HepG2 (cell line): ENCODE measurements around the gene ANG. TPM values are rescaled to one million over a fixed set of nuclear protein-coding genes. Genes with fewer than 3 reads are reported as not detected.

Experiments used
- CHCHD3 ChIP-seq: sonication (generic); formaldehyde crosslinking; IDR thresholded peaks from 2 replicates; pipeline ENCODE4 v1.8.0; 2022; ENCODE audit warnings: mild to moderate bottlenecking, missing genetic modification reagents, moderate library complexity
- IKZF1 ChIP-seq: fragments of 450-650 bp; IDR thresholded peaks from 2 replicates; pipeline ENCODE4 v1.7.1; 2016
- KDM4B ChIP-seq: sonication (generic); formaldehyde crosslinking; IDR thresholded peaks from 2 replicates; pipeline ENCODE4 v1.4.0; 2020; ENCODE audit warnings: missing genetic modification reagents
- NBN ChIP-seq: fragments of 450-650 bp; conservative IDR thresholded peaks from 2 replicates; pipeline ENCODE4 v1.6.1; 2017
- NCOA5 ChIP-seq: sonication (generic); formaldehyde crosslinking; IDR thresholded peaks from 2 replicates; pipeline ENCODE4 v1.4.0; 2020; ENCODE audit warnings: missing genetic modification reagents
- NCOR1 ChIP-seq: fragments of 200-600 bp; sonication (generic); IDR thresholded peaks from 2 replicates; pipeline ENCODE4 v1.7.0; 2017; ENCODE audit warnings: antibody characterized with exemption, low read length, borderline replicate concordance
- NFKBIZ ChIP-seq: IDR thresholded peaks from 2 replicates; pipeline ENCODE4 v1.6.1; 2018; ENCODE audit warnings: missing genetic modification reagents, missing compliant biosample characterization
- RAD21 ChIP-seq: fragments of 450-650 bp; formaldehyde crosslinking; IDR thresholded peaks from 2 replicates; pipeline ENCODE4 v1.5.0; 2020; ENCODE audit warnings: mild to moderate bottlenecking
- SRY ChIP-seq: sonication (generic); formaldehyde crosslinking; IDR thresholded peaks from 2 replicates; pipeline ENCODE4 v1.8.0; 2022; ENCODE audit warnings: mild to moderate bottlenecking, missing genetic modification reagents
- TOPORS ChIP-seq: sonication (generic); formaldehyde crosslinking; IDR thresholded peaks from 2 replicates; pipeline ENCODE4 v1.8.0; 2023; ENCODE audit warnings: mild to moderate bottlenecking, missing genetic modification reagents
- U2AF1 ChIP-seq: fragments of 200-400 bp; formaldehyde crosslinking; optimal IDR thresholded peaks from 2 replicates; pipeline ENCODE3; 2017; ENCODE audit warnings: mild to moderate bottlenecking, low read depth, low read length
- USF2 ChIP-seq, 2 experiments: sonication (generic) in 1 of 2; formaldehyde crosslinking in 1 of 2; IDR thresholded peaks; 2 replicates each; pipeline versions ENCODE4 v1.5.1 to v1.6.1; 2011 to 2020; ENCODE audit warnings: borderline replicate concordance in 1 of 2, low read depth in 1 of 2, low read length in 1 of 2, mild to moderate bottlenecking in 1 of 2, missing genetic modification reagents in 1 of 2, moderate library complexity in 1 of 2
- ZFX ChIP-seq: sonication (generic); formaldehyde crosslinking; IDR thresholded peaks from 2 replicates; pipeline ENCODE4 v1.4.0; 2020; ENCODE audit warnings: mild to moderate bottlenecking, low read depth, missing genetic modification reagents, moderate library complexity
- ZNF260 ChIP-seq: sonication (generic); formaldehyde crosslinking; IDR thresholded peaks from 2 replicates; pipeline ENCODE4 v1.4.0; 2020; ENCODE audit warnings: missing genetic modification reagents, low read depth, mild to moderate bottlenecking, borderline replicate concordance
- ZNF691 ChIP-seq: sonication (generic); formaldehyde crosslinking; IDR thresholded peaks from 2 replicates; pipeline ENCODE4 v1.4.0; 2020; ENCODE audit warnings: missing genetic modification reagents, low read depth, mild to moderate bottlenecking, borderline replicate concordance
- polyA plus RNA-seq, 8 experiments: library from polyadenylated mRNA; depleted of rRNA in 3 of 8; stranded (reverse) in 7 of 8; unstranded in 1 of 8; fragments of >200 nt; fragmentation: Illumina TruSeq in 4 of 8; extraction: Trizol in 4 of 8; gene quantifications; 2 replicates each; pipeline versions ENCODE4 v1.2.1 to v1.2.3, GENCODE V29; 2011 to 2016; ENCODE audit warnings: low read depth in 4 of 8, missing spikeins in 1 of 8, mixed read lengths in 1 of 8; ENCODE audit not compliant: insufficient read depth in 1 of 8
- total RNA-seq, 5 experiments: library from RNA; depleted of rRNA; stranded (reverse); fragments of >200 nt; fragmentation: Illumina TruSeq; extraction: Trizol; gene quantifications; 2 replicates each; pipeline ENCODE4 v1.2.3, GENCODE V29; 2016; ENCODE audit warnings: low read depth in 1 of 5
- TF ChIP-seq, protein P1 (sequence below): sonication (generic); formaldehyde crosslinking; IDR thresholded peaks from 2 replicates; pipeline ENCODE4 v1.4.0; 2020; ENCODE audit warnings: missing genetic modification reagents, borderline replicate concordance
- TF ChIP-seq, protein P2 (sequence below): sonication (generic); formaldehyde crosslinking; IDR thresholded peaks from 2 replicates; pipeline ENCODE4 v1.4.0; 2020; ENCODE audit warnings: missing genetic modification reagents, borderline replicate concordance

Gene ANG
- total and polyA plus RNA-seq, 2 of the 13 experiments (the other 11 are each of a cell fraction or from before 2014, with no cell fraction given) = 83.6 to 401 TPM

DNA sequence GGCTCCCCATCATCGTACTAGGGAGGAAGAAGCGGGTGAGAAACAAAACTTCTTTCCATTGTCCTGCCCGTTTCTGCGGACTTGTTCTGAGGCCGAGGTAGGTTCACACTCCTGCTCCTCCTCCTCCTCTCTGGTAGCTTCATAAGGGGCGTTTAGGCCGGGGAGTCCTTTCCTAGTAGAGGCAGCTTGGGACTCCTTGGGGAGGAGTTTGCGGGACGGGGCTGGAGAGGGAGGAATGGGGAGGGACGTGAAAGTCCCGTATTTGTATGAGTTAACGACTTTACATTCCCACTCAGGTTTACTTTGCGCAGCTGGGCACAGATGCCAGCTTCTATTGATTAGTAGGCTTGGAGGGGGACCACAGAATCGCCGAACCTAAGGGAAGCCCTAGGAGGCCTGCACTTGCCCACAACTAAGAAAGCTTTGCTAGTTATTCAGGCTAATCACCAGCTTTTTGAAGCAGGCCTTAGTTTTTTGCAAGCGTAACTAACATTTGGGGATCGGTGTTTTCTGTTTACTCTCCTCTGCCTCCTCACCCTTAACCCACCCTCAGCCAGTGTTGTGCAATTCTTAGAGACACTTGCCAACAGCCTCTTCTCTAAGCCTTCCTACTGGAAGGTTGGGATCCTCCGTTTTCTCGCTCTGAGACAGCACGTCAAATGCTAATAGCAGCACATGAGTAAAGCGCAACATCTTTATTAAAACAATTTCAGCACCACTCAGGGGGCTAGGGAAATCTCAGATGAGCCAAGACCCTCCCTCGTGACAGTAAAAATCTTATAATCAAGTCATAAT is 3.7 kb upstream of the ANG start (continued):
- no peak for TF ChIP-seq NCOA5 (CRISPR knock-in tag)
- no peak for TF ChIP-seq TOPORS (CRISPR knock-in tag)
- TF ChIP-seq, protein P1, sequence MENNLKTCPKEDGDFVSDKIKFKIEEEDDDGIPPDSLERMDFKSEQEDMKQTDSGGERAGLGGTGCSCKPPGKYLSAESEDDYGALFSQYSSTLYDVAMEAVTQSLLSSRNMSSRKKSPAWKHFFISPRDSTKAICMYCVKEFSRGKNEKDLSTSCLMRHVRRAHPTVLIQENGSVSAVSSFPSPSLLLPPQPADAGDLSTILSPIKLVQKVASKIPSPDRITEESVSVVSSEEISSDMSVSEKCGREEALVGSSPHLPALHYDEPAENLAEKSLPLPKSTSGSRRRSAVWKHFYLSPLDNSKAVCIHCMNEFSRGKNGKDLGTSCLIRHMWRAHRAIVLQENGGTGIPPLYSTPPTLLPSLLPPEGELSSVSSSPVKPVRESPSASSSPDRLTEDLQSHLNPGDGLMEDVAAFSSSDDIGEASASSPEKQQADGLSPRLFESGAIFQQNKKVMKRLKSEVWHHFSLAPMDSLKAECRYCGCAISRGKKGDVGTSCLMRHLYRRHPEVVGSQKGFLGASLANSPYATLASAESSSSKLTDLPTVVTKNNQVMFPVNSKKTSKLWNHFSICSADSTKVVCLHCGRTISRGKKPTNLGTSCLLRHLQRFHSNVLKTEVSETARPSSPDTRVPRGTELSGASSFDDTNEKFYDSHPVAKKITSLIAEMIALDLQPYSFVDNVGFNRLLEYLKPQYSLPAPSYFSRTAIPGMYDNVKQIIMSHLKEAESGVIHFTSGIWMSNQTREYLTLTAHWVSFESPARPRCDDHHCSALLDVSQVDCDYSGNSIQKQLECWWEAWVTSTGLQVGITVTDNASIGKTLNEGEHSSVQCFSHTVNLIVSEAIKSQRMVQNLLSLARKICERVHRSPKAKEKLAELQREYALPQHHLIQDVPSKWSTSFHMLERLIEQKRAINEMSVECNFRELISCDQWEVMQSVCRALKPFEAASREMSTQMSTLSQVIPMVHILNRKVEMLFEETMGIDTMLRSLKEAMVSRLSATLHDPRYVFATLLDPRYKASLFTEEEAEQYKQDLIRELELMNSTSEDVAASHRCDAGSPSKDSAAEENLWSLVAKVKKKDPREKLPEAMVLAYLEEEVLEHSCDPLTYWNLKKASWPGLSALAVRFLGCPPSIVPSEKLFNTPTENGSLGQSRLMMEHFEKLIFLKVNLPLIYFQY (CRISPR knock-in tag) = no peak
- no peak; the same call in 1 of the 2 replicates for TF ChIP-seq KDM4B (CRISPR knock-in tag)
- no peak; the same call in 1 of the 2 replicates for TF ChIP-seq NFKBIZ (CRISPR knock-in tag)
- TF ChIP-seq ZFX (CRISPR knock-in tag) = peak; percentile 72; the same call in 1 of the 2 replicates
- TF ChIP-seq NBN = no peak
- TF ChIP-seq NCOR1 = no peak
- TF ChIP-seq CHCHD3 (CRISPR knock-in tag) = no peak
- no peak for TF ChIP-seq U2AF1
- TF ChIP-seq SRY (CRISPR knock-in tag) = no peak
- TF ChIP-seq, protein P2, sequence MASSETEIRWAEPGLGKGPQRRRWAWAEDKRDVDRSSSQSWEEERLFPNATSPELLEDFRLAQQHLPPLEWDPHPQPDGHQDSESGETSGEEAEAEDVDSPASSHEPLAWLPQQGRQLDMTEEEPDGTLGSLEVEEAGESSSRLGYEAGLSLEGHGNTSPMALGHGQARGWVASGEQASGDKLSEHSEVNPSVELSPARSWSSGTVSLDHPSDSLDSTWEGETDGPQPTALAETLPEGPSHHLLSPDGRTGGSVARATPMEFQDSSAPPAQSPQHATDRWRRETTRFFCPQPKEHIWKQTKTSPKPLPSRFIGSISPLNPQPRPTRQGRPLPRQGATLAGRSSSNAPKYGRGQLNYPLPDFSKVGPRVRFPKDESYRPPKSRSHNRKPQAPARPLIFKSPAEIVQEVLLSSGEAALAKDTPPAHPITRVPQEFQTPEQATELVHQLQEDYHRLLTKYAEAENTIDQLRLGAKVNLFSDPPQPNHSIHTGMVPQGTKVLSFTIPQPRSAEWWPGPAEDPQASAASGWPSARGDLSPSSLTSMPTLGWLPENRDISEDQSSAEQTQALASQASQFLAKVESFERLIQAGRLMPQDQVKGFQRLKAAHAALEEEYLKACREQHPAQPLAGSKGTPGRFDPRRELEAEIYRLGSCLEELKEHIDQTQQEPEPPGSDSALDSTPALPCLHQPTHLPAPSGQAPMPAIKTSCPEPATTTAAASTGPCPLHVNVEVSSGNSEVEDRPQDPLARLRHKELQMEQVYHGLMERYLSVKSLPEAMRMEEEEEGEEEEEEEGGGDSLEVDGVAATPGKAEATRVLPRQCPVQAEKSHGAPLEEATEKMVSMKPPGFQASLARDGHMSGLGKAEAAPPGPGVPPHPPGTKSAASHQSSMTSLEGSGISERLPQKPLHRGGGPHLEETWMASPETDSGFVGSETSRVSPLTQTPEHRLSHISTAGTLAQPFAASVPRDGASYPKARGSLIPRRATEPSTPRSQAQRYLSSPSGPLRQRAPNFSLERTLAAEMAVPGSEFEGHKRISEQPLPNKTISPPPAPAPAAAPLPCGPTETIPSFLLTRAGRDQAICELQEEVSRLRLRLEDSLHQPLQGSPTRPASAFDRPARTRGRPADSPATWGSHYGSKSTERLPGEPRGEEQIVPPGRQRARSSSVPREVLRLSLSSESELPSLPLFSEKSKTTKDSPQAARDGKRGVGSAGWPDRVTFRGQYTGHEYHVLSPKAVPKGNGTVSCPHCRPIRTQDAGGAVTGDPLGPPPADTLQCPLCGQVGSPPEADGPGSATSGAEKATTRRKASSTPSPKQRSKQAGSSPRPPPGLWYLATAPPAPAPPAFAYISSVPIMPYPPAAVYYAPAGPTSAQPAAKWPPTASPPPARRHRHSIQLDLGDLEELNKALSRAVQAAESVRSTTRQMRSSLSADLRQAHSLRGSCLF (CRISPR knock-in tag) = no peak
- no peak for TF ChIP-seq RAD21
- TF ChIP-seq ZNF260 (CRISPR knock-in tag) = no peak
- no peak for TF ChIP-seq USF2 (IDR thresholded peaks at IDR 0.05; ENCODE audit: low read depth, low read length)
- no peak for TF ChIP-seq USF2 (CRISPR knock-in tag; IDR thresholded peaks at IDR 0.05; ENCODE audit: borderline replicate concordance)
- peak; percentile 14 for TF ChIP-seq ZNF691 (CRISPR knock-in tag)
- no peak for TF ChIP-seq IKZF1
